Astrocyte (in vitro differentiated cells and primary cell): ENCODE results near the gene TPM1. TPM values are rescaled to one million over a fixed set of nuclear protein-coding genes. Genes with fewer than 3 reads are reported as not detected.

ENCODE experiments used
- DNase-seq: peaks from one replicate; pipeline ENCODE4 v3.0.0-alpha.2; 2010; ENCODE audit warnings: low read depth
- FAIRE-seq: peaks from 2 replicates; lab custom pipeline; 2011; peaks lifted over from hg19 to GRCh38; lab: Jason Lieb, UNC
- H2AFZ ChIP-seq: 2 replicates; pipeline ENCODE4 v1.6.0; 2012; ENCODE audit warnings: low read depth, low read length, inconsistent platforms
- H3K27ac ChIP-seq: 2 replicates; pipeline ENCODE4 v1.5.1; 2011; ENCODE audit warnings: low read depth, low read length, inconsistent platforms
- H3K27me3 ChIP-seq: 2 replicates; pipeline ENCODE4 v1.6.0; 2011; ENCODE audit warnings: low read length, inconsistent platforms; ENCODE audit not compliant: insufficient read depth
- H3K36me3 ChIP-seq: 2 replicates; pipeline ENCODE4 v1.5.1; 2011; ENCODE audit warnings: low read length, inconsistent platforms; ENCODE audit not compliant: insufficient read depth
- H3K4me1 ChIP-seq: 2 replicates; pipeline ENCODE4 v1.5.1; 2011; ENCODE audit warnings: low read length, inconsistent platforms; ENCODE audit not compliant: insufficient read depth
- H3K4me2 ChIP-seq: 2 replicates; pipeline ENCODE4 v1.6.0; 2012; ENCODE audit warnings: low read length, inconsistent platforms
- H3K4me3 ChIP-seq: 2 replicates; pipeline ENCODE4 v1.5.1; 2011; ENCODE audit warnings: low read depth, mild to moderate bottlenecking, low read length, inconsistent platforms; ENCODE audit not compliant: insufficient read depth
- H3K79me2 ChIP-seq: 2 replicates; pipeline ENCODE4 v1.6.0; 2012; ENCODE audit warnings: mild to moderate bottlenecking, low read length, inconsistent platforms; ENCODE audit not compliant: insufficient read depth
- H3K9ac ChIP-seq: 2 replicates; pipeline ENCODE4 v1.6.0; 2012; ENCODE audit warnings: mild to moderate bottlenecking, low read length, inconsistent platforms
- H3K9me3 ChIP-seq: 2 replicates; pipeline ENCODE4 v1.5.1; 2012; ENCODE audit warnings: low read depth, mild to moderate bottlenecking, low read length, inconsistent platforms; ENCODE audit not compliant: insufficient read depth
- H4K20me1 ChIP-seq: 2 replicates; pipeline ENCODE4 v1.6.0; 2012; ENCODE audit warnings: low read length, inconsistent platforms; ENCODE audit not compliant: insufficient read depth
- H3K27ac Mint-ChIP-seq: one replicate; pipeline ENCODE4 v1.8.0; 2021; ENCODE audit warnings: mild to moderate bottlenecking, mixed read lengths; ENCODE audit not compliant: unreplicated experiment
- H3K27me3 Mint-ChIP-seq: one replicate; pipeline ENCODE4 v1.8.0; 2021; ENCODE audit warnings: low read depth, mixed read lengths; ENCODE audit not compliant: unreplicated experiment
- H3K36me3 Mint-ChIP-seq: one replicate; pipeline ENCODE4 v1.8.0; 2021; ENCODE audit warnings: low read depth, mixed read lengths; ENCODE audit not compliant: unreplicated experiment
- H3K4me1 Mint-ChIP-seq: one replicate; pipeline ENCODE4 v1.8.0; 2021; ENCODE audit warnings: low read depth, mixed read lengths; ENCODE audit not compliant: unreplicated experiment
- H3K4me3 Mint-ChIP-seq: one replicate; pipeline ENCODE4 v1.8.0; 2021; ENCODE audit warnings: mild to moderate bottlenecking, moderate library complexity, mixed read lengths; ENCODE audit not compliant: unreplicated experiment
- H3K9me3 Mint-ChIP-seq: one replicate; pipeline ENCODE4 v1.8.0; 2021; ENCODE audit warnings: mild to moderate bottlenecking, mixed read lengths; ENCODE audit not compliant: unreplicated experiment
- CTCF ChIP-seq: IDR thresholded peaks from 2 replicates; pipeline ENCODE4 v1.5.1; 2011; ENCODE audit warnings: low read depth, mild to moderate bottlenecking, inconsistent platforms, low read length, moderate library complexity; ENCODE audit not compliant: insufficient read depth
- EZH2 ChIP-seq: IDR thresholded peaks from 2 replicates; pipeline ENCODE4 v1.6.1; 2012; ENCODE audit warnings: mild to moderate bottlenecking, low read length, inconsistent platforms; ENCODE audit not compliant: insufficient read depth
- total RNA-seq: library from RNA; stranded (reverse); gene quantifications from 2 replicates; pipeline ENCODE4 v1.2.1, GENCODE V29; 2021

Gene TPM1
- total RNA-seq, 1 donor from 2014 or later = 2,922 TPM

- TF ChIP-seq EZH2 = no peak
- TF ChIP-seq CTCF = no peak
- Histone ChIP-seq H3K4me1 (peaks cover 23% of the 10 kb centered on the region), H3K9ac (peak overlapping the region; percentile 26), H3K36me3 (peaks cover 3% of the 10 kb centered on the region), H3K27me3 (no peaks in the 10 kb centered on the region), H3K4me2 (peak overlapping the region; percentile 7), H3K27ac (peak overlapping the region; percentile 64), H3K79me2 (peaks cover 26% of the 10 kb centered on the region), H3K4me3 (no peak overlapping the region), H4K20me1 (peaks cover 14% of the 10 kb centered on the region), H2AFZ (no peak overlapping the region), H3K9me3 (peaks cover 6% of the 10 kb centered on the region)
- DNase-seq = peak; percentile 87
- no peaks in the 10 kb centered on the region for H3K9me3 Mint-ChIP-seq
- H3K27ac Mint-ChIP-seq = peak overlapping the region; percentile 97
- H3K4me1 Mint-ChIP-seq = peaks cover 42% of the 10 kb centered on the region
- H3K27me3 Mint-ChIP-seq = no peaks in the 10 kb centered on the region
- peaks cover 8% of the 10 kb centered on the region for H3K36me3 Mint-ChIP-seq
- H3K4me3 Mint-ChIP-seq = peak overlapping the region; percentile 28
- FAIRE-seq = peak; percentile 45
These were observed 3.4 kb upstream of the TPM1 start for GRCh38 chr15:63038926-63039673.

- Mint-ChIP-seq H3K9me3 (no peaks in the 10 kb centered on the region), H3K27me3 (no peaks in the 10 kb centered on the region), H3K36me3 (peaks cover 14% of the 10 kb centered on the region), H3K4me3 (no peak overlapping the region), H3K27ac (peak overlapping the region; percentile 97), H3K4me1 (peaks cover 41% of the 10 kb centered on the region)
- Histone ChIP-seq H3K27me3 (no peaks in the 10 kb centered on the region), H3K4me1 (peaks cover 23% of the 10 kb centered on the region), H3K9ac (no peak overlapping the region), H3K4me2 (no peak overlapping the region), H3K4me3 (no peak overlapping the region), H3K36me3 (peaks cover 9% of the 10 kb centered on the region), H4K20me1 (peaks cover 22% of the 10 kb centered on the region), H3K9me3 (peaks cover 6% of the 10 kb centered on the region), H3K27ac (peak overlapping the region; percentile 64), H2AFZ (no peak overlapping the region), H3K79me2 (peaks cover 33% of the 10 kb centered on the region)
- no peak for FAIRE-seq
- no peak for DNase-seq
- TF ChIP-seq EZH2 (no peak), CTCF (no peak)
These were observed 2.7 kb upstream of the TPM1 start for GRCh38 chr15:63039811-63040210.

- Mint-ChIP-seq H3K4me3 (peak overlapping the region; percentile 0), H3K27ac (peak overlapping the region; percentile 97)
These were observed 2.0 kb upstream of the TPM1 start for GRCh38 chr15:63040509-63040908.

More at GRCh38 chr15:63040509-63040908, 2.0 kb upstream of the TPM1 start:
- Histone ChIP-seq H3K4me2 (peak overlapping the region; percentile 92), H3K9ac (peak overlapping the region; percentile 100), H3K27ac (no peak overlapping the region), H3K36me3 (peaks cover 16% of the 10 kb centered on the region), H3K79me2 (peaks cover 40% of the 10 kb centered on the region), H4K20me1 (peaks cover 29% of the 10 kb centered on the region), H3K4me3 (no peak overlapping the region), H3K9me3 (peaks cover 6% of the 10 kb centered on the region), H3K4me1 (peaks cover 23% of the 10 kb centered on the region), H3K27me3 (no peaks in the 10 kb centered on the region), H2AFZ (no peak overlapping the region)
- DNase-seq (no peak), FAIRE-seq (no peak)
- Mint-ChIP-seq H3K9me3 (no peaks in the 10 kb centered on the region), H3K4me1 (peaks cover 39% of the 10 kb centered on the region), H3K27me3 (no peaks in the 10 kb centered on the region), H3K36me3 (peaks cover 21% of the 10 kb centered on the region)
- TF ChIP-seq CTCF (no peak), EZH2 (no peak)
